K562 (cell line): ENCODE data around the gene GJC2. TPM values are rescaled to one million over a fixed set of nuclear protein-coding genes. Genes with fewer than 3 reads are reported as not detected.

ENCODE experiments used
- ATF7 ChIP-seq: fragments of 450-650 bp; IDR thresholded peaks from 2 replicates; pipeline ENCODE4 v1.7.1; 2014; ENCODE audit warnings: mild to moderate bottlenecking, moderate library complexity
- ELF4 ChIP-seq: fragments of 450-650 bp; formaldehyde crosslinking; IDR thresholded peaks from 2 replicates; pipeline ENCODE4 v1.4.0; 2022; ENCODE audit warnings: missing genetic modification characterization
- GATAD2B ChIP-seq: fragments of 450-650 bp; IDR thresholded peaks from 2 replicates; pipeline ENCODE4 v1.6.1; 2017; ENCODE audit warnings: mild to moderate bottlenecking, borderline replicate concordance
- GMEB1 ChIP-seq: fragments of 250-450 bp; sonication (Bioruptor Pico); IDR thresholded peaks from 2 replicates; pipeline ENCODE4 v1.4.0; 2020; ENCODE audit warnings: mild to moderate bottlenecking
- ID3 ChIP-seq, 2 experiments: fragments of 250-450 bp in 1 of 2; fragments of 450-650 bp in 1 of 2; sonication (Bioruptor Pico) in 1 of 2; IDR thresholded peaks; 2 replicates each; pipeline versions ENCODE4 v1.6.1 to v1.8.0; 2016 to 2021; ENCODE audit warnings: mild to moderate bottlenecking in 2 of 2, moderate library complexity in 2 of 2, missing compliant biosample characterization in 1 of 2, missing genetic modification characterization in 1 of 2
- MTA3 ChIP-seq: fragments of 450-650 bp; formaldehyde crosslinking; IDR thresholded peaks from 2 replicates; pipeline ENCODE4 v1.6.1; 2017; ENCODE audit warnings: mild to moderate bottlenecking, borderline replicate concordance
- STAT5A ChIP-seq: IDR thresholded peaks from 2 replicates; pipeline ENCODE4 v1.6.1; 2012; ENCODE audit warnings: low read length, inconsistent platforms, borderline replicate concordance
- YY1 ChIP-seq, 3 experiments: IDR thresholded peaks; 2 replicates each; pipeline ENCODE4 v1.6.1; 2011; ENCODE audit warnings: low read length in 2 of 3, mild to moderate bottlenecking in 2 of 3, moderate library complexity in 2 of 3, borderline replicate concordance in 1 of 3, control low read depth in 1 of 3, low read depth in 1 of 3; ENCODE audit not compliant: insufficient read depth in 3 of 3, insufficient replicate concordance in 2 of 3, control insufficient read depth in 1 of 3, insufficient read length in 1 of 3; ENCODE audit errors: extremely low read depth in 1 of 3
- ZBTB40 ChIP-seq, 2 experiments: fragments of 450-650 bp in 1 of 2; sonication (generic) in 1 of 2; formaldehyde crosslinking in 1 of 2; IDR thresholded peaks; 2 replicates each; pipeline versions ENCODE4 v1.7.1 to v1.9.0; 2016 to 2022; ENCODE audit warnings: inconsistent platforms in 1 of 2, mild to moderate bottlenecking in 1 of 2, missing genetic modification reagents in 1 of 2
- ZNF175 ChIP-seq: fragments of 200-800 bp; sonication (Bioruptor generic); IDR thresholded peaks from 2 replicates; pipeline ENCODE4 v1.6.1; 2016; ENCODE audit warnings: low read depth, mild to moderate bottlenecking, missing genetic modification characterization, missing compliant biosample characterization
- ZNF79 ChIP-seq: fragments of 250-450 bp; sonication (Bioruptor Pico); IDR thresholded peaks from 2 replicates; pipeline ENCODE4 v1.4.0; 2020; ENCODE audit warnings: low read depth, mild to moderate bottlenecking, moderate library complexity
- polyA plus RNA-seq, 8 experiments: library from polyadenylated mRNA; depleted of rRNA in 4 of 8; stranded (reverse) in 5 of 8; unstranded in 3 of 8; fragments of >200 nt; fragmentation: Nextera tagmentation in 2 of 8; fragmentation: Illumina TruSeq in 1 of 8; extraction: Ambion mirVana in 2 of 8; extraction: Trizol in 1 of 8; gene quantifications; 2 replicates each; pipeline versions ENCODE4 v1.2.1 to v1.2.3, GENCODE V29; 2011 to 2014; ENCODE audit warnings: inconsistent platforms in 1 of 8, missing spikeins in 1 of 8
- total RNA-seq, 7 experiments: library from RNA; depleted of rRNA in 6 of 7; stranded (reverse); fragments of >200 nt in 6 of 7; fragmentation: Illumina TruSeq in 2 of 7; extraction: Trizol in 2 of 7; gene quantifications; 2 replicates each; pipeline versions ENCODE4 v1.2.1 to v1.2.3, GENCODE V29; 2011 to 2021; ENCODE audit warnings: low replicate concordance in 1 of 7

The GJC2 gene
- total and polyA plus RNA-seq, 9 of the 15 experiments (the other 6 are each of a cell fraction or from before 2014, with no cell fraction given) = 0.03 to 0.62 (median 0.11) TPM; not detected in 2

- TF ChIP-seq ZNF175 (CRISPR knock-in tag) (0 out of 2 replicates have a peak, but pooled peaks have one; percentile 21), ZBTB40 (IDR thresholded peaks at IDR 0.05) (peak; percentile 83), ZBTB40 (CRISPR knock-in tag; IDR thresholded peaks at IDR 0.05) (no peak), YY1 (IDR thresholded peaks at IDR 0.05; ENCODE audit: borderline replicate concordance in 1 of 3, control insufficient read depth in 1 of 3, extremely low read depth in 1 of 3, insufficient read depth in 3 of 3, insufficient read length in 1 of 3, insufficient replicate concordance in 2 of 3, low read depth in 1 of 3, low read length in 2 of 3) (peak in 2 of 3 experiments; percentile 74 to 83), STAT5A (no peak), ATF7 (peak; percentile 99), GMEB1 (CRISPR knock-in tag) (peak; percentile 87), MTA3 (peak; percentile 98), GATAD2B (no peak), ZNF79 (CRISPR knock-in tag) (no peak), ELF4 (CRISPR knock-in tag) (0 out of 2 replicates have a peak, but pooled peaks have one; percentile 15), ID3 (CRISPR knock-in tag; IDR thresholded peaks at IDR 0.05) (no peak), ID3 (tag; IDR thresholded peaks at IDR 0.05) (peak; percentile 79; the same call in 1 of the 2 replicates)
Measured at GRCh38 chr1:228139931-228140723, 9.6 kb upstream of the GJC2 start, which contains the start of gene GUK1 (continued).
